DND-41 (cell line): ENCODE data around the gene SYT9.

Experiments
- EZH2 ChIP-seq: IDR thresholded peaks from 3 replicates; pipeline ENCODE4 v1.6.1; 2012; ENCODE audit warnings: borderline replicate concordance, low read depth, mild to moderate bottlenecking, moderate library complexity, low read length, inconsistent platforms; ENCODE audit not compliant: severe bottlenecking
- TF ChIP-seq, protein P1 (sequence below): IDR thresholded peaks from 2 replicates; pipeline ENCODE4 v1.5.1; 2012; ENCODE audit warnings: borderline replicate concordance, low read length, moderate library complexity, mild to moderate bottlenecking; ENCODE audit not compliant: poor library complexity, severe bottlenecking; ENCODE audit errors: extremely low read depth

- no peak for TF ChIP-seq EZH2
- TF ChIP-seq, protein P1, sequence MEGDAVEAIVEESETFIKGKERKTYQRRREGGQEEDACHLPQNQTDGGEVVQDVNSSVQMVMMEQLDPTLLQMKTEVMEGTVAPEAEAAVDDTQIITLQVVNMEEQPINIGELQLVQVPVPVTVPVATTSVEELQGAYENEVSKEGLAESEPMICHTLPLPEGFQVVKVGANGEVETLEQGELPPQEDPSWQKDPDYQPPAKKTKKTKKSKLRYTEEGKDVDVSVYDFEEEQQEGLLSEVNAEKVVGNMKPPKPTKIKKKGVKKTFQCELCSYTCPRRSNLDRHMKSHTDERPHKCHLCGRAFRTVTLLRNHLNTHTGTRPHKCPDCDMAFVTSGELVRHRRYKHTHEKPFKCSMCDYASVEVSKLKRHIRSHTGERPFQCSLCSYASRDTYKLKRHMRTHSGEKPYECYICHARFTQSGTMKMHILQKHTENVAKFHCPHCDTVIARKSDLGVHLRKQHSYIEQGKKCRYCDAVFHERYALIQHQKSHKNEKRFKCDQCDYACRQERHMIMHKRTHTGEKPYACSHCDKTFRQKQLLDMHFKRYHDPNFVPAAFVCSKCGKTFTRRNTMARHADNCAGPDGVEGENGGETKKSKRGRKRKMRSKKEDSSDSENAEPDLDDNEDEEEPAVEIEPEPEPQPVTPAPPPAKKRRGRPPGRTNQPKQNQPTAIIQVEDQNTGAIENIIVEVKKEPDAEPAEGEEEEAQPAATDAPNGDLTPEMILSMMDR, result no peak
Measured at GRCh38 chr11:7515447-7515886, 263.8 kb downstream of the SYT9 start.
